H1 (cell line): ENCODE results near the gene HINT2. TPM values are rescaled to one million over a fixed set of nuclear protein-coding genes. Genes with fewer than 3 reads are reported as not detected.

Experiments
- CTCF ChIA-PET: fragments of 300-600 bp; sonication (Branson Sonifier 250); formaldehyde crosslinking; loops from one replicate; lab custom pipeline; 2021; ENCODE audit not compliant: partially characterized antibody; lab: Charles Lee
- POLR2A ChIA-PET: fragments of 300-600 bp; sonication (Branson Sonifier 250); formaldehyde crosslinking; loops from one replicate; lab custom pipeline; 2021; ENCODE audit warnings: inconsistent platforms; ENCODE audit not compliant: partially characterized antibody; lab: Charles Lee
- DNase-seq, 2 experiments: peaks; one replicate each; pipeline versions ENCODE4 v3.0.0 to v3.0.0-alpha.2; 2010 to 2022; ENCODE audit warnings: low spot score in 2 of 2, low read depth in 1 of 2, mixed read lengths in 1 of 2
- FAIRE-seq: peaks from 2 replicates; lab custom pipeline; 2011; peaks lifted over from hg19 to GRCh38; lab: Jason Lieb, UNC
- H2AFZ ChIP-seq: 2 replicates; pipeline ENCODE4 v1.8.1; 2012; ENCODE audit warnings: low read length, inconsistent platforms
- H2AK5ac ChIP-seq: 2 replicates; pipeline ENCODE4 v1.6.1; 2013; ENCODE audit warnings: low read depth, low read length
- H2BK120ac ChIP-seq: replicated peaks from 2 replicates; pipeline ENCODE3; 2013; ENCODE audit warnings: low read depth, low read length, inconsistent platforms
- H2BK12ac ChIP-seq: 2 replicates; pipeline ENCODE4 v1.6.1; 2013; ENCODE audit warnings: low read depth, low read length
- H2BK15ac ChIP-seq: 2 replicates; pipeline ENCODE4 v1.6.1; 2013; ENCODE audit warnings: low read length
- H2BK20ac ChIP-seq: 2 replicates; pipeline ENCODE4 v1.6.1; 2013; ENCODE audit warnings: low read length
- H2BK5ac ChIP-seq: 2 replicates; pipeline ENCODE4 v1.6.1; 2013; ENCODE audit warnings: low read depth, low read length
- H3K14ac ChIP-seq: 2 replicates; pipeline ENCODE4 v1.6.1; 2013; ENCODE audit warnings: inconsistent platforms; ENCODE audit not compliant: insufficient read length
- H3K18ac ChIP-seq: 2 replicates; pipeline ENCODE4 v1.6.1; 2013; ENCODE audit warnings: low read length; ENCODE audit errors: extremely low read depth
- H3K23ac ChIP-seq: 2 replicates; pipeline ENCODE4 v1.6.1; 2013; ENCODE audit warnings: inconsistent platforms; ENCODE audit not compliant: insufficient read length
- H3K23me2 ChIP-seq: 2 replicates; pipeline ENCODE4 v1.6.1; 2013; ENCODE audit warnings: low read depth, low read length
- H3K27ac ChIP-seq: 2 replicates; pipeline ENCODE4 v1.6.1; 2011; ENCODE audit warnings: low read depth, low read length, inconsistent platforms
- H3K27me3 ChIP-seq, 4 experiments: replicated peaks in 1 of 4; 1 replicate in 1 of 4; 2 replicates in 3 of 4; pipeline versions ENCODE4 v1.6.1 to v1.8.1; 2011 to 2013; ENCODE audit warnings: low read length in 3 of 4, mild to moderate bottlenecking in 3 of 4, inconsistent platforms in 2 of 4, mixed read lengths in 2 of 4, moderate library complexity in 1 of 4; ENCODE audit not compliant: control insufficient read depth in 3 of 4, insufficient read depth in 3 of 4; ENCODE audit errors: extremely low read depth in 1 of 4
- H3K36me3 ChIP-seq, 4 experiments: 2 replicates each; pipeline versions ENCODE4 v1.6.1 to v1.8.1; 2011 to 2013; ENCODE audit warnings: mild to moderate bottlenecking in 4 of 4, low read length in 3 of 4, moderate library complexity in 2 of 4, control low read depth in 1 of 4, inconsistent platforms in 1 of 4; ENCODE audit not compliant: insufficient read depth in 4 of 4, control insufficient read depth in 2 of 4
- H3K4ac ChIP-seq: replicated peaks from 2 replicates; pipeline ENCODE3; 2013; ENCODE audit warnings: low read length, low read depth, mixed read lengths, inconsistent platforms; ENCODE audit not compliant: insufficient read length
- H3K4me1 ChIP-seq, 4 experiments: replicated peaks in 1 of 4; 1 replicate in 1 of 4; 2 replicates in 3 of 4; pipeline versions ENCODE4 v1.6.1 to v1.8.1; 2011 to 2013; ENCODE audit warnings: low read length in 3 of 4, inconsistent platforms in 2 of 4, mixed read lengths in 1 of 4; ENCODE audit not compliant: insufficient read depth in 4 of 4, control insufficient read depth in 3 of 4
- H3K4me2 ChIP-seq, 2 experiments: 2 replicates each; pipeline versions ENCODE4 v1.6.1 to v1.8.1; 2011 to 2013; ENCODE audit warnings: low read depth in 2 of 2, low read length in 2 of 2, control low read depth in 1 of 2, inconsistent platforms in 1 of 2, mild to moderate bottlenecking in 1 of 2; ENCODE audit not compliant: insufficient read depth in 1 of 2
- H3K4me3 ChIP-seq, 4 experiments: fragments of 200-600, 300-600 bp in 1 of 4; sonication (generic), shearing (Covaris generic), sonication (Bioruptor Twin) in 1 of 4; 2 replicates each; pipeline versions ENCODE4 v1.5.1 to v1.8.1; 2011 to 2016; ENCODE audit warnings: low read length in 4 of 4, low read depth in 3 of 4, control low read depth in 2 of 4, inconsistent platforms in 2 of 4, mild to moderate bottlenecking in 2 of 4, mixed read lengths in 1 of 4, moderate library complexity in 1 of 4; ENCODE audit not compliant: insufficient read depth in 2 of 4; ENCODE audit errors: extremely low read depth in 1 of 4
- H3K56ac ChIP-seq: replicated peaks from 2 replicates; pipeline ENCODE3; 2013; ENCODE audit warnings: low read depth, mild to moderate bottlenecking, mixed read lengths, low read length, inconsistent platforms; ENCODE audit not compliant: insufficient read length
- H3K79me1 ChIP-seq: 2 replicates; pipeline ENCODE4 v1.6.1; 2013; ENCODE audit warnings: low read depth, low read length, control low read depth
- H3K79me2 ChIP-seq, 2 experiments: 2 replicates each; pipeline versions ENCODE4 v1.6.1 to v1.8.1; 2012 to 2013; ENCODE audit warnings: low read length in 2 of 2, mild to moderate bottlenecking in 2 of 2, inconsistent platforms in 1 of 2; ENCODE audit not compliant: insufficient read depth in 2 of 2, control insufficient read depth in 1 of 2
- H3K9ac ChIP-seq, 4 experiments: replicated peaks in 1 of 4; 1 replicate in 1 of 4; 2 replicates in 3 of 4; pipeline versions ENCODE4 v1.6.1 to v1.8.1; 2011 to 2013; ENCODE audit warnings: low read depth in 3 of 4, low read length in 3 of 4, control low read depth in 2 of 4, mild to moderate bottlenecking in 2 of 4, moderate library complexity in 2 of 4, inconsistent platforms in 1 of 4; ENCODE audit errors: extremely low read depth in 1 of 4
- H3K9me3 ChIP-seq, 2 experiments: 2 replicates each; pipeline versions ENCODE4 v1.6.1 to v1.8.1; 2012 to 2013; ENCODE audit warnings: mild to moderate bottlenecking in 2 of 2, moderate library complexity in 2 of 2, control low read depth in 1 of 2, inconsistent platforms in 1 of 2, low read depth in 1 of 2, low read length in 1 of 2, mixed read lengths in 1 of 2; ENCODE audit not compliant: insufficient read depth in 2 of 2
- H4K20me1 ChIP-seq, 2 experiments: replicated peaks in 1 of 2; 2 replicates each; pipeline versions ENCODE3 to v1.8.1; 2011 to 2013; ENCODE audit warnings: inconsistent platforms in 2 of 2, low read length in 2 of 2, mild to moderate bottlenecking in 1 of 2; ENCODE audit not compliant: insufficient read depth in 2 of 2, control insufficient read depth in 1 of 2
- H4K5ac ChIP-seq: 2 replicates; pipeline ENCODE4 v1.6.1; 2013; ENCODE audit warnings: low read length, low read depth, mixed read lengths, inconsistent platforms; ENCODE audit not compliant: insufficient read length
- H4K8ac ChIP-seq: 2 replicates; pipeline ENCODE4 v1.8.0; 2013; ENCODE audit warnings: mild to moderate bottlenecking, moderate library complexity, low read length, inconsistent platforms; ENCODE audit not compliant: insufficient read depth; ENCODE audit errors: extremely low read depth
- H4K91ac ChIP-seq: replicated peaks from 2 replicates; pipeline ENCODE3; 2013; ENCODE audit warnings: low read length, mixed read lengths, inconsistent platforms; ENCODE audit not compliant: insufficient read length
- BRCA1 ChIP-seq: IDR thresholded peaks from 2 replicates; pipeline ENCODE4 v1.6.1; 2012; ENCODE audit warnings: low read depth, low read length, improper control_type of control experiment
- CBX5 ChIP-seq: fragments of 300-800, 300-1000 bp; sonication (generic); IDR thresholded peaks from 2 replicates; pipeline ENCODE4 v1.7.1; 2016; ENCODE audit warnings: antibody characterized with exemption, low read length, low read depth
- CEBPB ChIP-seq: IDR thresholded peaks from 2 replicates; pipeline ENCODE4 v1.6.1; 2012; ENCODE audit warnings: low read depth, low read length
- EZH2 ChIP-seq: fragments of 200-600 bp; sonication (generic); IDR thresholded peaks from 2 replicates; pipeline ENCODE4 v1.7.1; 2012; ENCODE audit warnings: low read depth, mild to moderate bottlenecking, moderate library complexity, low read length, inconsistent platforms; ENCODE audit not compliant: severe bottlenecking
- HDAC2 ChIP-seq, 2 experiments: fragments of 300-600 bp in 1 of 2; sonication (generic) in 1 of 2; IDR thresholded peaks; 2 replicates each; pipeline ENCODE4 v1.6.1; 2011 to 2012; ENCODE audit warnings: low read depth in 2 of 2, low read length in 2 of 2, mild to moderate bottlenecking in 2 of 2, moderate library complexity in 2 of 2, borderline replicate concordance in 1 of 2, inconsistent platforms in 1 of 2
- HDAC6 ChIP-seq: IDR thresholded peaks from one replicate; pipeline ENCODE4 v1.7.1; 2012; ENCODE audit warnings: low read depth, mild to moderate bottlenecking, inconsistent platforms, low read length, moderate library complexity
- POU5F1 ChIP-seq: IDR thresholded peaks from 2 replicates; pipeline ENCODE4 v1.6.1; 2011; ENCODE audit warnings: low read depth, mild to moderate bottlenecking, low read length, moderate library complexity
- TAF1 ChIP-seq: IDR thresholded peaks from 2 replicates; pipeline ENCODE4 v1.6.1; 2011; ENCODE audit warnings: mild to moderate bottlenecking, low read depth, low read length
- TBP ChIP-seq: IDR thresholded peaks from 2 replicates; pipeline ENCODE4 v1.6.1; 2011; ENCODE audit warnings: low read depth, low read length, improper control_type of control experiment
- WGBS, 2 experiments: shearing (Covaris generic) in 1 of 2; methylation state at CpG; one replicate each; pipeline versions ENCODE4 v1.1.6 to v1.1.7; 2013 to 2015; ENCODE audit warnings: low lambda C conversion rate in 2 of 2, mixed read lengths in 2 of 2, inconsistent platforms in 1 of 2, low coverage in 1 of 2, missing lambda C conversion rate in 1 of 2; ENCODE audit not compliant: insufficient replicate concordance in 2 of 2, insufficient coverage in 1 of 2, insufficient read length in 1 of 2; ENCODE audit errors: extremely low coverage in 1 of 2, missing lambda C conversion rate in 1 of 2; 5-methylcytosine and 5-hydroxymethylcytosine counted together
- polyA plus RNA-seq, 7 experiments: library from polyadenylated mRNA; depleted of rRNA in 3 of 7; stranded (reverse) in 5 of 7; unstranded in 2 of 7; fragments of >200 nt in 5 of 7; fragments of 200-250 nt in 2 of 7; gene quantifications; 1 replicate in 5 of 7; 2 replicates in 1 of 7; 4 replicates in 1 of 7; pipeline versions ENCODE4 v1.2.1 to v1.2.3, GENCODE V29; 2011 to 2013; ENCODE audit warnings: missing spikeins in 2 of 7, mixed read lengths in 2 of 7
- total RNA-seq: library from RNA; stranded (reverse); fragmentation: NEBNext Ultra II Directional; extraction: Animal tissue kit (Norgen Biotek cat#: 25700); gene quantifications from 2 replicates; pipeline ENCODE4 v1.2.1, GENCODE V29; 2021

HINT2 gene
- total and polyA plus RNA-seq, 2 of the 8 experiments (the other 6 are each of a cell fraction or from before 2014, with no cell fraction given), result 32.1 to 51.2 TPM

GRCh38 chr9:35840881-35841644 is 26.2 kb upstream of the HINT2 start:
- FAIRE-seq (no peak), DNase-seq (no peak)
- Histone ChIP-seq H2AFZ (no peak overlapping the region), H3K18ac (no peak overlapping the region), H2AK5ac (no peak overlapping the region; the same call in 1 of the 2 replicates), H3K9me3 (no peaks in the 10 kb centered on the region), H3K79me1 (no peaks in the 10 kb centered on the region), H4K5ac (no peak overlapping the region), H3K79me2 (no peaks in the 10 kb centered on the region), H3K14ac (no peak overlapping the region), H3K27me3 (no peaks in the 10 kb centered on the region; a peak in 1 of 7 replicates), H3K23ac (no peak overlapping the region), H2BK120ac (no peak overlapping the region), H2BK15ac (no peak overlapping the region), H2BK5ac (no peak overlapping the region), H4K20me1 (no peaks in the 10 kb centered on the region), H3K36me3 (no peaks in the 10 kb centered on the region), H4K8ac (no peak overlapping the region), H2BK20ac (no peak overlapping the region), H3K9ac (no peak overlapping the region), H3K27ac (no peak overlapping the region), H3K4ac (no peak overlapping the region), H3K4me2 (no peak overlapping the region), H3K56ac (no peak overlapping the region), H4K91ac (no peak overlapping the region), H2BK12ac (0 out of 2 replicates have a peak overlapping the region, but pooled peaks have one; percentile 46), H3K23me2 (peaks cover 7% of the 10 kb centered on the region; the same call in 1 of the 2 replicates), H3K4me3 (no peak overlapping the region), H3K4me1 (peaks cover 9 to 21% (median 11%) of the 10 kb centered on the region in 4 experiments)
- ChIA-PET POLR2A (interaction anchor here (1.4 kb wide), 2 partner anchors 9 to 17 kb away, joined by 3 to 9 read pairs; no protein-coding TSS in a partner anchor), CTCF (interaction anchor here (0.8 to 16.5 kb wide), 6 partner anchors 10 to 183 kb away, joined by 3 to 172 read pairs (median 10); partner anchors contain the start of genes FAM221B and TMEM8B)
- WGBS, 2 experiments, result 93% methylated on average over 15 of the region's 15 CpGs; no CpG with 5 or more reads in 1 of the 2 experiments
- TF ChIP-seq HDAC6, result no peak
- TF ChIP-seq TAF1, result no peak
- no peak for TF ChIP-seq EZH2
- no peak for TF ChIP-seq CBX5
- TF ChIP-seq HDAC2 (IDR thresholded peaks at IDR 0.05; ENCODE audit: borderline replicate concordance in 1 of 2, low read depth in 2 of 2, low read length in 2 of 2), result no peak
- TF ChIP-seq BRCA1, result no peak
- no peak for TF ChIP-seq POU5F1
- no peak for TF ChIP-seq TBP
- no peak for TF ChIP-seq CEBPB
